Lower leg skin (tissue), 4 donors: ENCODE data around the gene CA10. TPM values are rescaled to one million over a fixed set of nuclear protein-coding genes. Genes with fewer than 3 reads are reported as not detected.

Experiments used
- DNase-seq, 2 donors: peaks; one replicate each; pipeline ENCODE4 v3.0.0-alpha.2; 2019; ENCODE audit warnings: low spot score in 2 of 2
- H3K4me3 ChIP-seq: fragments of 200-600 bp; sonication (generic); 2 replicates; pipeline ENCODE4 v1.5.1; 2017; ENCODE audit warnings: mild to moderate bottlenecking, low read depth; ENCODE audit not compliant: poor library complexity, severe bottlenecking
- POLR2A ChIP-seq, 2 donors: fragments of 450-650 bp; IDR thresholded peaks; one replicate each; pipeline ENCODE4 v1.6.1; 2016 to 2017; ENCODE audit warnings: antibody characterized with exemption in 2 of 2, mild to moderate bottlenecking in 1 of 2, moderate library complexity in 1 of 2
- WGBS, 2 donors: methylation state at CpG; one replicate each; pipeline ENCODE4 v1.1.5; 2018; 5-methylcytosine and 5-hydroxymethylcytosine counted together
- intact Hi-C: fragments of 100-400 bp; cut with DNase I; formaldehyde crosslinking; loops from one replicate; pipeline ENCODE4 v1.15.0; 2023; ENCODE audit warnings: low total_unique reads
- total RNA-seq, 4 donors: library from RNA; depleted of rRNA; stranded (reverse); fragments of >200 nt; gene quantifications; one replicate each; pipeline ENCODE4 v1.1.0, GENCODE V29; 2016
- TF ChIP-seq, protein P1 (sequence below), 3 donors: fragments of 450-650 bp; IDR thresholded peaks; one replicate each; pipeline ENCODE4 v1.5.1; 2016; ENCODE audit warnings: antibody characterized with exemption in 3 of 3, mild to moderate bottlenecking in 3 of 3, moderate library complexity in 2 of 3

CA10 gene
- total RNA-seq, 4 donors from 2014 or later, result not detected

DNA sequence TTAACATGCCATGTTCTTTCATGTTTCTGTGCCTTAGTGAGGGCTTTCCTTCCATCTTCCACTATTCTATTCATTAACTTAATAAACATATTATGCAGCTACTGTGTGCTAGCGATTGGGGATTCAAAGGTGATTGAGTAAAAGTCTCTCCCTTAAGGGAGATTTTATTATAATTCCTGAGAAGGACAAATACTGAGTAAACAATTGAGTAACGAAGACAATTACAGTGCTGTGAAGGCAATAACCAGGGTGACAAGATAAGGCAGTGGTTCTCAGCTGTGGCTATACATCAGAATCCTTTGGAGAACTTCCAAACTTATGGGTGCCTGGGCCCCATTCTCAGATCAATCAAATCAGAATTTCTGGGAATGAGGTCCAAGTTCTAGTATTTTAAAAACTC lies 353.3 kb downstream of the CA10 start:
- TF ChIP-seq, protein P1, sequence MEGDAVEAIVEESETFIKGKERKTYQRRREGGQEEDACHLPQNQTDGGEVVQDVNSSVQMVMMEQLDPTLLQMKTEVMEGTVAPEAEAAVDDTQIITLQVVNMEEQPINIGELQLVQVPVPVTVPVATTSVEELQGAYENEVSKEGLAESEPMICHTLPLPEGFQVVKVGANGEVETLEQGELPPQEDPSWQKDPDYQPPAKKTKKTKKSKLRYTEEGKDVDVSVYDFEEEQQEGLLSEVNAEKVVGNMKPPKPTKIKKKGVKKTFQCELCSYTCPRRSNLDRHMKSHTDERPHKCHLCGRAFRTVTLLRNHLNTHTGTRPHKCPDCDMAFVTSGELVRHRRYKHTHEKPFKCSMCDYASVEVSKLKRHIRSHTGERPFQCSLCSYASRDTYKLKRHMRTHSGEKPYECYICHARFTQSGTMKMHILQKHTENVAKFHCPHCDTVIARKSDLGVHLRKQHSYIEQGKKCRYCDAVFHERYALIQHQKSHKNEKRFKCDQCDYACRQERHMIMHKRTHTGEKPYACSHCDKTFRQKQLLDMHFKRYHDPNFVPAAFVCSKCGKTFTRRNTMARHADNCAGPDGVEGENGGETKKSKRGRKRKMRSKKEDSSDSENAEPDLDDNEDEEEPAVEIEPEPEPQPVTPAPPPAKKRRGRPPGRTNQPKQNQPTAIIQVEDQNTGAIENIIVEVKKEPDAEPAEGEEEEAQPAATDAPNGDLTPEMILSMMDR (IDR thresholded peaks at IDR 0.05), result no peak
- TF ChIP-seq POLR2A (IDR thresholded peaks at IDR 0.05), result no peak
- WGBS, 2 donors, result 76 to 78% methylated on average over 2 of the region's 2 CpGs
- DNase-seq, result no peak
- intact Hi-C loops, result no loop called here
- H3K4me3 ChIP-seq, result no peak overlapping the region

DNA sequence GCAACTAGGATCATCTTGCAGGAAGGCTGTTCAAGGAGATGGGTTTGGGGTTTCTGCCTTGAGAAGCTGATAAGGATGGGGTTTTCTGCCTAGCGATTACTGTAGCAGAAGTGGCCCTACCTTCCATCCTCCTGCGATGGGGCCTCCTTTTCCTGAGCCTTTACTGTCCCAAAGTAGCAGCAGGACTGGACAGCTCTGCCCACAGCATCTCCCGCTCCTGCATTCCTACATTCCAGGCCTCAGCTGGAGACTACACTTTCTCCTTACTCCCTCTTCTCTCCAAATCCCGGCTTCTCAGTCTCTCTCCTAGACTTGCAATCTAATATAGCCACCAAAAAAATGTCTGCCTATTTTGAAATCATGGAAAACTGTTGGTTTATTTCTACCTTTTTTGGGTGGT lies 355.4 kb downstream of the CA10 start:
- TF ChIP-seq, protein P1 (IDR thresholded peaks at IDR 0.05), result no peak
- TF ChIP-seq POLR2A (IDR thresholded peaks at IDR 0.05), result no peak
- no peak overlapping the region for H3K4me3 ChIP-seq
- no peak for DNase-seq
- intact Hi-C loops, result no loop called here
- WGBS, 2 donors, result 68 to 77% methylated on average over 4 of the region's 4 CpGs

DNA sequence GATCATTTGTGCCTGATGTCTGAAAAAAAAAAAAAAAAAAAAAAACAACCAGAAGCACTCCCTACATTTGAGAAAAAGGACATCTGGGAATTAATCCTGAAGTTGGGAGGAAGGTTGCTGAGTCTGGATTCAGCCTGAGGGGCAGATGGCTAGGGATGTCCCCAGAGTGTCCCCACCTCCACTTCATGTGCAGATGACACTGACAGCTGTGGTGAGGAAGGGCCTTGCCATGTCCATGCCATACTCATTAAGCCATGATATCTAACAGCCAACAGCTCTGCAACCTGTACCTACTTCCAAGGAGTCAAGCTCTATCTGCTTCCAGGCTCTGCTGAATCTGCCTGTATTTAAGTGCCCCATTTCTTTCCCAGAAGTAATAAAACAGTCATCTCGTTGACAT lies 356.0 kb downstream of the CA10 start:
- no peak for DNase-seq
- H3K4me3 ChIP-seq, result no peak overlapping the region
- TF ChIP-seq, protein P1 (IDR thresholded peaks at IDR 0.05), result no peak
- TF ChIP-seq POLR2A (IDR thresholded peaks at IDR 0.05), result no peak
- intact Hi-C loops, result no loop called here
- 40 to 50% methylated on average over 1 of the region's 1 CpG for WGBS, 2 donors

DNA sequence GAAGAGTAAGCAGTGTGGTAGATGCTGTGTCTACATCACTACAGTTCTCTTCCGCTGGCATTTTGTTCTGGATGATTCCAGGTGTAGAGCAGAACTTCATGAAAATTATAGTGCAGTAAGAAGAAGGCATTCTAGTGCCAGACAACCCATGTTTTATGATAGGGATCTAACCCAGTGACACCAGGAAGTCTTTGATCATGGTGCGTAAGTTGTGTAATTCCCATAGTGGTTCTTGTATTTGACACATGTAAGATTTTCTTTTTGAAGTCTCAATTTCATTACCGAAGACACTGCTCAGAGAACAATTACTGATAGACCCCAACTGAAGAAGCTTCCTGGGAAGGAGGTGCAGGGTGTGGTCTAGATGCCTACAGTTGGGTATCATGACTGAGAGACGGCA lies 356.9 kb downstream of the CA10 start:
- WGBS, 2 donors, result 71 to 72% methylated on average over 4 of the region's 4 CpGs
- no peak overlapping the region for H3K4me3 ChIP-seq
- no peak for DNase-seq
- intact Hi-C loops, result no loop called here
- TF ChIP-seq, protein P1 (IDR thresholded peaks at IDR 0.05), result no peak
- TF ChIP-seq POLR2A (IDR thresholded peaks at IDR 0.05), result no peak

DNA sequence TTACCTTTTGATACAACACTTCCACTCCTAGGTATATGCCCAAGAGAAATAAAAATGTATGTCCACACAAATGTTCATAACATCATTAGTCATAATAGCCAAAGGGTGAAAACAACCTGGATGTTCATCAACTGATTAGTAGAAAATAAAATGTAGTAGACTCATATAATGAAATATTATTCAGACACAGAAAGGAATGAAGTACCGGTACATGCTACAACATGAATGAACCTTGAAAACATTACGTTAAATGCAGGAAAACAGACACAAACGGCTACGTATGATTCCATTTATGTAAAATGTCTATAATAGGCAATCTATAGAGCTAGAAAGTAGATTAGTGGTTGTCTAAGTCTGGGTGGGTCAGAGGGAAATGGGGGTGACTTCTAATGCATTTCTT lies 358.5 kb downstream of the CA10 start:
- 69 to 70% methylated on average over 4 of the region's 4 CpGs for WGBS, 2 donors
- TF ChIP-seq, protein P1 (IDR thresholded peaks at IDR 0.05), result no peak
- TF ChIP-seq POLR2A (IDR thresholded peaks at IDR 0.05), result no peak
- DNase-seq, result no peak
- intact Hi-C loops, result no loop called here
- H3K4me3 ChIP-seq, result no peak overlapping the region

DNA sequence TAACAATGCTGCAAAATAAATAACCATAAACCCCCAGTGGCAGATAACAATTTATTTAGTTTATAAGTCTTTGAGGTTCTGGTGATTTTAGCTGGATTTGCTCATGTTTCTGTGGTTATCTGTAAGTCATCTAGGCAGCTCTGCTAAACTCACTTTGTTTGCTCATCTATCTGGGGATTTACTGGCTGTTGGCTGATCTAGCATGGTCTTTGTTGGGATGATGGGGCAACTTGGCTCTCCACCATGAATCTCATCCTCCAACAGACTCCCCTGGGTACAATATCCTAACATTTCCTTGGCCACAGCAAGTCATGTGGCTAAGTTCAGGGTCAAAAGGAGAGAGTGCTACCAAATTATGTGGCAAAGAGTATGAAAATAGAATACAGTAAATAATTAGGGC lies 359.3 kb downstream of the CA10 start:
- H3K4me3 ChIP-seq, result no peak overlapping the region
- intact Hi-C loops, result no loop called here
- TF ChIP-seq, protein P1 (IDR thresholded peaks at IDR 0.05), result no peak
- no peak for TF ChIP-seq POLR2A (IDR thresholded peaks at IDR 0.05)
- DNase-seq, result no peak
